DLD1 (cell line): ENCODE data around the gene FXYD2.

Source experiments
- in situ Hi-C: cut with HindIII; loops from 2 replicates; pipeline ENCODE4 v1.10.0; 2017; ENCODE audit warnings: low sequenced_read_pairs

FXYD2 gene

GRCh38 chr11:117807482-117808327, 16.8 kb downstream of the FXYD2 start:
- in situ Hi-C loops: loop anchor here (5.0 to 25.0 kb wide), 3 partner anchors 223 to 365 kb away; no protein-coding TSS in a partner anchor

- in situ Hi-C loops: loop anchor here (5.0 to 25.0 kb wide), 3 partner anchors 222 to 365 kb away; no protein-coding TSS in a partner anchor
Measured at GRCh38 chr11:117806846-117807245, 17.7 kb downstream of the FXYD2 start.

- in situ Hi-C loops: loop anchor here (5.0 to 25.0 kb wide), 3 partner anchors 220 to 363 kb away; no protein-coding TSS in a partner anchor
Measured at GRCh38 chr11:117805045-117805444, 19.5 kb downstream of the FXYD2 start.

GRCh38 chr11:117803896-117804295, 20.6 kb downstream of the FXYD2 start:
- in situ Hi-C loops: loop anchor here (10.0 to 25.0 kb wide), 2 partner anchors 219 to 258 kb away; no protein-coding TSS in a partner anchor

- in situ Hi-C loops: loop anchor here (10.0 to 25.0 kb wide), 2 partner anchors 215 to 263 kb away; no protein-coding TSS in a partner anchor
Measured at GRCh38 chr11:117799634-117800033, 24.9 kb downstream of the FXYD2 start.

GRCh38 chr11:117796872-117797529, 27.5 kb downstream of the FXYD2 start, which contains the start of gene DSCAML1:
Gene DSCAML1, minus strand, starts transcription at chr11:117797216. Its CDS starts 137 bp downstream, at chr11:117797079.
- in situ Hi-C loops: no loop called here

GRCh38 chr11:117796456-117796871, 28.1 kb downstream of the FXYD2 start:
- in situ Hi-C loops: no loop called here

GRCh38 chr11:117795638-117796455, 28.7 kb downstream of the FXYD2 start:
- in situ Hi-C loops: no loop called here

GRCh38 chr11:117794772-117795629, 29.5 kb downstream of the FXYD2 start:
- in situ Hi-C loops: no loop called here

- in situ Hi-C loops: no loop called here
Measured at GRCh38 chr11:117794135-117794534, 30.4 kb downstream of the FXYD2 start.

GRCh38 chr11:117793583-117793982, 31.0 kb downstream of the FXYD2 start:
- in situ Hi-C loops: no loop called here

GRCh38 chr11:117792992-117793391, 31.6 kb downstream of the FXYD2 start:
- in situ Hi-C loops: no loop called here

- in situ Hi-C loops: no loop called here
Measured at GRCh38 chr11:117792241-117792640, 32.3 kb downstream of the FXYD2 start.

- in situ Hi-C loops: no loop called here
Measured at GRCh38 chr11:117790279-117790678, 34.3 kb downstream of the FXYD2 start.

- in situ Hi-C loops: no loop called here
Measured at GRCh38 chr11:117789241-117789640, 35.3 kb downstream of the FXYD2 start.

GRCh38 chr11:117786135-117786870, 38.2 kb downstream of the FXYD2 start:
- in situ Hi-C loops: no loop called here

- in situ Hi-C loops: no loop called here
Measured at GRCh38 chr11:117782101-117782500, 42.4 kb downstream of the FXYD2 start.

- in situ Hi-C loops: no loop called here
Measured at GRCh38 chr11:117781627-117782026, 42.9 kb downstream of the FXYD2 start.

- in situ Hi-C loops: no loop called here
Measured at GRCh38 chr11:117780456-117780855, 44.1 kb downstream of the FXYD2 start.
